Activated CD4-positive, alpha-beta T cell treated with anti-CD3 and anti-CD28 coated beads, Interleukin-10, Interleukin-2, amounts not matched to agents 100 ng/mL and 50 ng/mL, durations not matched to agents 16 hours and 8 hours (primary cell): ENCODE results near the gene PMCH.
A peak's percentile ranks its signal among the peaks of the same experiment; 100 is the strongest.
"Not testable (repeated sequence)": the region's sequence is repeated elsewhere in the genome, so short reads cannot be mapped to it uniquely, and the experiment has no call there.

ENCODE experiments used
- DNase-seq: peaks from one replicate; pipeline ENCODE4 v3.0.0-alpha.2; 2020

The PMCH gene

GRCh38 chr12:102197789-102198188 is at the start of gene PMCH:
Gene PMCH, minus strand, starts transcription at chr12:102197833. Its CDS starts 63 bp downstream, at chr12:102197770.
- DNase-seq = peak; percentile 75

DNA sequence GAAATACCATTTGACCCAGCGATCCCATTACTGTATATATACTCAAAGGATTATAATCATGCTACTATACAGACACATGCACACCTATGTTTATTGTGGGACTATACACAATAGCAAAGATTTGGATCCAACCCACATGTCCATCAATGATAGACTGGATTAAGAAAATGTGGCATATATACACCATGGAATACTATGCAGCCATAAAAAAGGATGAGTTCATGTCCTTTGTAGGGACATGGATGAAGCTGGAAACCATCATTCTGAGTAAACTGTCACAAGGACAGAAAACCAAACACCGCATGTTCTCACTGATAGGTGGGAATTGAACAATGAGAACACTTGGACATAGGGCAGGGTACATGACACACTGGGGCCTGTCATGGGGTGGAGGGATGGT is 43.2 kb upstream of the PMCH start:
- DNase-seq = not testable (repeated sequence)

GRCh38 chr12:102234599-102234998 is 37.0 kb upstream of the PMCH start:
- DNase-seq = no peak

- no peak for DNase-seq
Measured at GRCh38 chr12:102232446-102232845, 34.8 kb upstream of the PMCH start.

DNA sequence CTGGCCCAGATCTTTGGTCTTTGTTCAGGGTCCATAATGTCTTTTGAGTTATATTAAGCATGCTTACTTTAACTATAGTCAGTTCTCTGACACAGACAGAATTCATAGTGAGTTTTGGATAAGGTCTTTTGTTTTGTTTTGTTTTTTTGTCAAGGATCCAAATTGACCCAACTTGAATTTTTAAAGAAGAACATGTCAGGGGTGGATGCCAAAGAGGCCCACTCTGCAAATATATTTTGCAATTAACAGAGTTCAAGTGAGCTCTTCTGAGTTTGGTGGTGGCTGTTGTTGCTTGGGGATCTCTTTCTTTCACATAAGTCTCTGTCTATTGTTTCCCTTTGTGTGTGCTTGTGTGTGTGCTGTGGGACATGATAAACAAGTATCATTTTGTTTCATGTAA is 34.4 kb upstream of the PMCH start:
- DNase-seq = no peak

GRCh38 chr12:102227954-102228353 is 30.3 kb upstream of the PMCH start:
- DNase-seq = no peak

DNA sequence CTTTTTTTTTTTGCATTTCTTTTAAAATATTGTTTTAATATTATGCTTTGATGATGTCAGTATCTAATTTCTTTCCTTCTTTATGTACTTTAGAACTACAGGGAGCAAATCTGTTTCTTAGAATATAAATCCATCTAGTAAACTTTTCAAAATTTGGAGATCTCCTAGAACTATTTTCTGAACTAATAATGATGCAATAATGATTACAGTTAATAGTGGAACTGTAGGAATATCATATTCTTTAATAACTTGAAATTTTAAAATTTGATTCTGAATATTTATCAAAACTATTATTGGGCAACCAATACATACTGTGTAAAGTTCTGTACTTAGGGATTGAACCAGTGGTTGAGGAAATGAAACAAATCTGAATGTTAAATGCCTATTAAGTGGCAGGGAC is 23.1 kb upstream of the PMCH start:
- no peak for DNase-seq

DNA sequence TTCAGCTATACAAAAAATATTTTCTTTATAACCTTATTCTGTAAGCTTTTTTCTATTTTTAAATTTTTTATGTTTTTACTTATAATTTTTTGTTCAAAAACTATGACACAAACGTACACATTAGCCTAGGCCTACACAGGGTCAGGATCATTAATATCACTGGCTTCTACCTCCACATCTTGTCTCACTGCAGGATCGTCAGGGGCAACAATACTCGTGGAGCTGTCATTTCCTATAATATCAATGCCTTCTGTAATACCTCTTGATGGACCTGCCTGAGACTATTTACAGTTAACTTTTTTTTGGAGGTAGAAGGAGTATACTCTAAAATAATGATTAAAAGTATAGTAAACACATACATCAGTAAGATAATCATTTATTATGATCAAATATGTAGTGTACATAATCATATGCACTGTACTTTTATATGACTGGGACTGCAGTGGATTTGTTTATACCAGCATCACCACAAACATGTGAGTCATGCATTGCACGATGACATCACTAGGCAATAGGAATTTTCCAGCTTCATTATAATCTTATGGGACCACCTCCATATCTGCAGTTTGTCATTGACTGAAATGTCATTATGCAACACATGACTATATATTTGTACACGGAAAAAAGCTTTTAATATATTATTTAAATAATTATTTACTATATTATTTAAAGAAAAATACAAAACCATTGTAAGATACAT is 18.5 kb upstream of the PMCH start:
- no peak for DNase-seq

GRCh38 chr12:102204025-102204424 is 6.4 kb upstream of the PMCH start:
- peak; percentile 5 for DNase-seq

- no peak for DNase-seq
Measured at GRCh38 chr12:102202556-102202955, 4.9 kb upstream of the PMCH start.

GRCh38 chr12:102201436-102202061 is 3.9 kb upstream of the PMCH start:
- DNase-seq = no peak

DNA sequence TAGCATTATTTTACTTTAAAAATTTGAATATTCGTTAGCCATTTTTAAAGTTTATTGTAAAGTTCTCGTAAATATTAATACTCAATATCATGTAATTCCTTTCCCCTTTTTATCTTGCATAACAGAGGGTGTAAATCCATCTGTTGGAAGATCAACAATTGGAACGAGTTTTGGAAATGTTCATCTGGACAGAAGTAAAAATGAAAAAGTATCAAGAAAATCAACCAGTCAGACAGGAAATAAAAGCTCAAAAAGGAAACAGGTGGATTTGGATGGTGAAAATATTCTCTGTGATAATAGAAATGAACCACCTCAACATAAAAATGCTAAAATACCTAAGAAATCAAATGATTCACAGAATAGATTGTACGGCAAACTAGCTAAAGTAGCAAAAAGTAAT is 1.8 kb downstream of the PMCH start:
- no peak for DNase-seq

GRCh38 chr12:102182635-102183034 is 15.0 kb downstream of the PMCH start:
- peak; percentile 30 for DNase-seq

DNA sequence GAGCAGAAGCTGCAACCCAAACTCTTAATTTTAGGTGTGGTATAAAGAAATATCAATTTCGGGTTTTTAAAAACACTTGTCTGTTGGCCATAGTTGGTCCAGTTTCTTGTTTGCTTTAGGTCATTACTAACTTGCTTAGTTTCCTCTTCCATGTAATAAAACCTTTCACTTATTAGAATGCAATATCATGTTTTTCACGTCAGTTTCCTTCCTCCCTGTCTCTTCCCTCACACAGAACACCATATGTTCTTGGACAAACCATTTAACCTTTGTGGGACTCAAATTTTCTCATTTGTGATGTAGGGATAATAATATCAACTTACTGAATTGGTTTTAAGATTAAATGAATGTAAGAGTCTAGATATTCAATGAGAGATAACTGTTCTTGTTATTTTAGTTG is 22.9 kb downstream of the PMCH start:
- no peak for DNase-seq

- DNase-seq = no peak
Measured at GRCh38 chr12:102174117-102174516, 23.5 kb downstream of the PMCH start.

GRCh38 chr12:102172436-102172835 is 25.2 kb downstream of the PMCH start:
- DNase-seq = no peak

- DNase-seq = no peak
Measured at GRCh38 chr12:102171951-102172350, 25.7 kb downstream of the PMCH start.

DNA sequence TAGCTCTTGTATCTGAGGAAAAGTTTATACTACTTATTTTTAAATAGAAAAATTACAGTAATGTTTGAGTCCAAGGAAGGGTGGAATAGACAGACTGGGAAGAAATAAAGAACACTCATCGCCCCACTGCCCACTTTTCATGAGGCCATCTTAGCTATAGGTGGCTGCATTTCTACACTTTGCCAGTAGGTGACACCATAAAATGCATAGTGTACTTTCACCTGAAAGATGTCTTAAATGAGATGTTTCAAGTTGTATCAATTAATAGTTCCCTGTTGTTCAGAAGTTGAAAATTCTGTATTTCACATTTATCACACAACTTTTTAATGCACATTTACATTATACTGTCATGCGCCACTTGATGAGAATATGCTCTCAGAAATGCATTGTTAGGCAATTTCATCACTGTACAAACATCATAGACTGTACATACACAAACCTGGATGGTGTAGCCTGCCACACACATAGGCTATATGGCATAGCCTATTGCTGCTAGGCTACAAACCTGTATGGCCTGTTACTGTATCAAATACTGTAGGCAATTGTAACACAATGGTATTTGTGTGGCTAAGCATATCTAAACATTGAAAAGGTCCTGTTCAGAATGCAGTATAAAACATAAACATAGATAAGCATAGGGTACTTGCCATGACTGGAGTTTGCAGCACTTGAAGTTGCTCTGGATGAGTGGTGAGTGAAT is 27.6 kb downstream of the PMCH start:
- DNase-seq = peak; percentile 38

GRCh38 chr12:102167821-102168604 is 29.6 kb downstream of the PMCH start:
- peak; percentile 62 for DNase-seq

DNA sequence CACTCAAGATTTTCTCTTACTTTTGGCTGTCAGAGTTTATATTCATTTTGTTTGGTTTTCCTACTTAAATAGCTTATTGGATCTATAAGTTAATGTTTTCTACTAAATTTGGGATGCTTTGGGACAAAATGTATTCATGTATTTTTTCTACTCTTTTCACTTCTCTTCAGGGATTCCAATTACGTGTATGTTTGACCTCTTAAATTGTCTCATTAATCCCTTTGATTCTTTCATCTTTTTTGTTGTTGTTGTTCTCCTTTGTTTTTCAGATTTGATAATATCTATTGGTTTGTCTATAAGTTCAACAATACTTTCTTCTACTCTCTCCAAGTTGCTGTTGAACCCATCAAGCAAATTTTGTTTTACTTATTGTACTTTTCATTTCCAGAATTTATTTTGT is 34.2 kb downstream of the PMCH start:
- no peak for DNase-seq

GRCh38 chr12:102155206-102155605 is 42.4 kb downstream of the PMCH start:
- DNase-seq = not testable (repeated sequence)

- DNase-seq = not testable (repeated sequence)
Measured at GRCh38 chr12:102147062-102147587, 50.5 kb downstream of the PMCH start.
